SH-SY5Y (cell line): Measurements from ENCODE around the gene LCA5.

Source experiments
- GATA2 ChIP-seq: IDR thresholded peaks from 2 replicates; pipeline ENCODE4 v1.6.1; 2011; ENCODE audit warnings: mild to moderate bottlenecking, low read depth, low read length
- GATA3 ChIP-seq: IDR thresholded peaks from 2 replicates; pipeline ENCODE4 v1.6.1; 2011; ENCODE audit warnings: low read depth, mild to moderate bottlenecking, low read length, moderate library complexity

DNA sequence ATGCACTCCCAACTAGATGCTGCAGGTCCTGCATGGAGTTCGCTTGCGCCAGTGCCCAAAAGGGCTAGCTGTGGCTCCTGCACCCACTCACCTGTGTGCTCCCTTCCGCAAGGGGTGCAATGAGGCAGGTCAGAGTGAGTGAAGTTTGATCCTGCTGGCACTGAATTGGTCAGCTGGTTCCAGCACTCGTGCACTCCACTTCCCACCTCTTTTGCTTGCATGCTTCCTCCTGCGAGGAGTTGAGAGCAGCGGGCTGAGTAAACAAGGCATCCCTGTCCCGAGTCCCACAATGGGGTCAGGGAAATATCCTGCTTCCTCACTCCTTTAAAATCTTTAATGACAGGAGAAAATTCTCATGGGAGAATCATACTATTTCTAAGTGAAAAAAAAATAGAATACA is 86.2 kb downstream of the LCA5 start:
- TF ChIP-seq GATA2 (no peak), GATA3 (no peak)
